K562 (cell line): ENCODE results near the gene NAV2. TPM values are rescaled to one million over a fixed set of nuclear protein-coding genes. Genes with fewer than 3 reads are reported as not detected.

Experiments used
- ATAC-seq: fragments of 200-7000 bp; cut with Tn5 transposase; 3 replicates; pipeline ENCODE4 v1.9.1; 2020; ENCODE audit warnings: moderate library complexity
- BruUV-seq: library from RNA; stranded (reverse); fragments of 400-500 nt; replicated peaks from 2 replicates; lab custom pipeline; 2021; lab: Mats Ljungman, UMichigan
- CTCF ChIA-PET: fragments of 300-600 bp; formaldehyde crosslinking; extraction: SDS; loops from one replicate; lab custom pipeline; 2021; ENCODE audit warnings: low intra/inter-chr PET ratio; lab: Yijun Ruan, JAX
- POLR2A ChIA-PET: fragments of 300-600, 350-650 bp; sonication (Branson Sonifier 250); formaldehyde crosslinking; extraction: SDS; loops from one replicate; lab custom pipeline; 2021; ENCODE audit warnings: antibody characterized with exemption, inconsistent platforms; lab: Yijun Ruan, JAX
- DNase-seq, 4 experiments: peaks; one replicate each; pipeline versions ENCODE4 v3.0.0 to v3.0.0-alpha.2; 2011 to 2018; ENCODE audit warnings: low spot score in 3 of 4, mixed read lengths in 3 of 4; ENCODE audit errors: extremely low read depth in 1 of 4
- FAIRE-seq: peaks from 2 replicates; lab custom pipeline; 2011; peaks lifted over from hg19 to GRCh38; lab: Jason Lieb, UNC
- H2AFZ ChIP-seq: 2 replicates; pipeline ENCODE4 v1.6.0; 2011; ENCODE audit warnings: low read depth, low read length, control low read depth, inconsistent platforms
- H3K27ac ChIP-seq: fragments of 200-600 bp; 3 replicates; pipeline ENCODE4 v1.8.0; 2011; ENCODE audit warnings: low read depth, mild to moderate bottlenecking, control low read depth, inconsistent platforms, low read length, moderate library complexity, mixed read lengths; ENCODE audit errors: extremely low read depth
- H3K27me3 ChIP-seq, 2 experiments: fragments of 300-600 bp in 1 of 2; 2 replicates in 1 of 2; 3 replicates in 1 of 2; pipeline versions ENCODE4 v1.6.0 to v1.8.0; 2011; ENCODE audit warnings: inconsistent platforms in 2 of 2, low read length in 2 of 2, mild to moderate bottlenecking in 1 of 2, mixed read lengths in 1 of 2, moderate library complexity in 1 of 2; ENCODE audit not compliant: control insufficient read depth in 2 of 2, insufficient read depth in 2 of 2
- H3K36me3 ChIP-seq: fragments of 300-600 bp; 3 replicates; pipeline ENCODE4 v1.8.0; 2011; ENCODE audit warnings: mild to moderate bottlenecking, low read length, inconsistent platforms; ENCODE audit not compliant: control insufficient read depth, insufficient read depth
- H3K4me1 ChIP-seq, 2 experiments: fragments of 200-600 bp in 1 of 2; replicated peaks in 1 of 2; 2 replicates in 1 of 2; 3 replicates in 1 of 2; pipeline versions ENCODE4 v1.5.1 to v1.8.0; 2011; ENCODE audit warnings: inconsistent platforms in 2 of 2, low read length in 2 of 2, mild to moderate bottlenecking in 1 of 2, mixed read lengths in 1 of 2, moderate library complexity in 1 of 2; ENCODE audit not compliant: control insufficient read depth in 2 of 2, insufficient read depth in 2 of 2
- H3K4me2 ChIP-seq: 2 replicates; pipeline ENCODE4 v1.6.1; 2011; ENCODE audit warnings: low read length, control low read depth, inconsistent platforms, mixed read lengths; ENCODE audit not compliant: insufficient read depth
- H3K4me3 ChIP-seq: fragments of 200-600 bp; sonication (generic), shearing (Covaris generic); 2 replicates; pipeline ENCODE4 v1.5.1; 2016; ENCODE audit warnings: control low read depth, inconsistent platforms
- H3K79me2 ChIP-seq: fragments of 200-600 bp; 3 replicates; pipeline ENCODE4 v1.8.0; 2011; ENCODE audit warnings: low read length, inconsistent platforms; ENCODE audit not compliant: control insufficient read depth, insufficient read depth
- H3K9ac ChIP-seq, 2 experiments: 2 replicates each; pipeline versions ENCODE4 v1.6.0 to v1.6.1; 2011; ENCODE audit warnings: low read depth in 2 of 2, low read length in 2 of 2, control low read depth in 1 of 2, inconsistent platforms in 1 of 2, mild to moderate bottlenecking in 1 of 2, mixed read lengths in 1 of 2; ENCODE audit not compliant: insufficient read depth in 1 of 2
- H3K9me1 ChIP-seq: one replicate; pipeline ENCODE4 v1.6.0; 2011; ENCODE audit warnings: inconsistent platforms, mild to moderate bottlenecking, low read length, moderate library complexity; ENCODE audit not compliant: control insufficient read depth, insufficient read depth
- H3K9me3 ChIP-seq: replicated peaks from 2 replicates; pipeline ENCODE4 v1.5.1; 2011; ENCODE audit warnings: low read depth, low read length, inconsistent platforms; ENCODE audit not compliant: control insufficient read depth, insufficient read depth
- H4K20me1 ChIP-seq: replicated peaks from 2 replicates; pipeline ENCODE4 v1.6.1; 2011; ENCODE audit warnings: low read length, inconsistent platforms, mixed read lengths; ENCODE audit not compliant: control insufficient read depth, insufficient read depth
- ARID1B ChIP-seq: fragments of 450-650 bp; IDR thresholded peaks from 2 replicates; pipeline ENCODE4 v1.6.1; 2016; ENCODE audit warnings: antibody characterized with exemption, mild to moderate bottlenecking, inconsistent platforms
- BRD9 ChIP-seq: fragments of 450-650 bp; IDR thresholded peaks from 2 replicates; pipeline ENCODE4 v1.6.1; 2018; ENCODE audit warnings: low read depth; ENCODE audit not compliant: partially characterized antibody
- CBX1 ChIP-seq: sonication (generic); IDR thresholded peaks from 2 replicates; pipeline ENCODE4 v1.6.1; 2016; ENCODE audit warnings: antibody characterized with exemption, low read depth, mild to moderate bottlenecking
- CREB5 ChIP-seq: fragments of 250-450 bp; sonication (Bioruptor Pico); IDR thresholded peaks from 2 replicates; pipeline ENCODE4 v1.5.0; 2020; ENCODE audit warnings: mild to moderate bottlenecking
- DPF2 ChIP-seq: fragments of 450-650 bp; IDR thresholded peaks from 2 replicates; pipeline ENCODE4 v1.6.1; 2016
- E2F1 ChIP-seq: sonication (generic); formaldehyde crosslinking; IDR thresholded peaks from 2 replicates; pipeline ENCODE4 v1.8.1; 2023; ENCODE audit warnings: mild to moderate bottlenecking, missing genetic modification reagents, moderate library complexity
- FOXJ2 ChIP-seq: fragments of 200-800 bp; sonication (Bioruptor generic); IDR thresholded peaks from 2 replicates; pipeline ENCODE4 v1.6.1; 2016; ENCODE audit warnings: missing genetic modification characterization, missing compliant biosample characterization
- JUNB ChIP-seq: fragments of 450-650 bp; formaldehyde crosslinking; conservative IDR thresholded peaks from 2 replicates; pipeline ENCODE4 v1.4.0; 2020; ENCODE audit warnings: mild to moderate bottlenecking
- SMAD3 ChIP-seq: fragments of 450-650 bp; formaldehyde crosslinking; conservative IDR thresholded peaks from 2 replicates; pipeline ENCODE4 v1.4.0; 2020; ENCODE audit warnings: mild to moderate bottlenecking
- TFAM ChIP-seq: fragments of 250-450 bp; sonication (Bioruptor Pico); conservative IDR thresholded peaks from 2 replicates; pipeline ENCODE4 v1.5.0; 2021; ENCODE audit warnings: mild to moderate bottlenecking, moderate library complexity
- ZNF12 ChIP-seq: sonication (generic); formaldehyde crosslinking; IDR thresholded peaks from 2 replicates; pipeline ENCODE4 v1.4.0; 2020; ENCODE audit warnings: mild to moderate bottlenecking, missing genetic modification reagents
- WGBS: fragments of 100-300 bp; shearing (Covaris generic); methylation state at CpG from one replicate; pipeline ENCODE4 v1.1.6; 2016; ENCODE audit warnings: low coverage, mixed read lengths; ENCODE audit not compliant: insufficient coverage; ENCODE audit errors: missing lambda C conversion rate; 5-methylcytosine and 5-hydroxymethylcytosine counted together
- in situ Hi-C: fragments of 300-500 bp; cut with MboI; formaldehyde crosslinking; loops from 4 replicates; pipeline ENCODE4 v1.15.0; 2018; ENCODE audit warnings: inconsistent platforms, mixed read lengths
- intact Hi-C: fragments of 100-400 bp; cut with micrococcal nuclease; formaldehyde crosslinking; loops from 2 replicates; pipeline ENCODE4 v1.14.2; 2022
- polyA plus RNA-seq, 8 experiments: library from polyadenylated mRNA; depleted of rRNA in 4 of 8; stranded (reverse) in 5 of 8; unstranded in 3 of 8; fragments of >200 nt; fragmentation: Nextera tagmentation in 2 of 8; fragmentation: Illumina TruSeq in 1 of 8; extraction: Ambion mirVana in 2 of 8; extraction: Trizol in 1 of 8; gene quantifications; 2 replicates each; pipeline versions ENCODE4 v1.2.1 to v1.2.3, GENCODE V29; 2011 to 2014; ENCODE audit warnings: inconsistent platforms in 1 of 8, missing spikeins in 1 of 8
- total RNA-seq, 7 experiments: library from RNA; depleted of rRNA in 6 of 7; stranded (reverse); fragments of >200 nt in 6 of 7; fragmentation: Illumina TruSeq in 2 of 7; extraction: Trizol in 2 of 7; gene quantifications; 2 replicates each; pipeline versions ENCODE4 v1.2.1 to v1.2.3, GENCODE V29; 2011 to 2021; ENCODE audit warnings: low replicate concordance in 1 of 7
- TF ChIP-seq, protein P1 (sequence below), 2 experiments: IDR thresholded peaks; 2 replicates each; pipeline ENCODE4 v1.6.1; 2011; ENCODE audit warnings: borderline replicate concordance in 1 of 2, control low read depth in 1 of 2, low read depth in 1 of 2, low read length in 1 of 2, mild to moderate bottlenecking in 1 of 2, mixed read lengths in 1 of 2, moderate library complexity in 1 of 2; ENCODE audit not compliant: insufficient read depth in 1 of 2, insufficient read length in 1 of 2, poor library complexity in 1 of 2, severe bottlenecking in 1 of 2; ENCODE audit errors: extremely low read depth in 1 of 2

NAV2 gene
- total and polyA plus RNA-seq, 9 of the 15 experiments (the other 6 are each of a cell fraction or from before 2014, with no cell fraction given), result 0.03 to 0.35 (median 0.05) TPM

GRCh38 chr11:20103281-20103680 lies 390.6 kb downstream of the NAV2 start:
- H3K4me3 ChIP-seq, result no peak overlapping the region
- ChIA-PET CTCF (no interaction called here), POLR2A (no interaction called here)
- 45% methylated on average over 7 of the region's 7 CpGs for WGBS
- H3K27me3 ChIP-seq, result no peaks in the 10 kb centered on the region; a peak in 2 of 5 replicates
- H3K36me3 ChIP-seq, result no peaks in the 10 kb centered on the region
- H3K4me2 ChIP-seq, result no peak overlapping the region
- H3K79me2 ChIP-seq, result no peaks in the 10 kb centered on the region
- no peak for DNase-seq
- BruUV-seq, result no TSS peak
- no peaks in the 10 kb centered on the region for H4K20me1 ChIP-seq
- no peaks in the 10 kb centered on the region for H3K9me1 ChIP-seq
- H3K27ac ChIP-seq, result no peak overlapping the region
- no peak for ATAC-seq
- intact Hi-C loops, result no loop called here
- no peak for FAIRE-seq
- no peak for TF ChIP-seq ZNF12 (CRISPR knock-in tag)
- TF ChIP-seq, protein P1, sequence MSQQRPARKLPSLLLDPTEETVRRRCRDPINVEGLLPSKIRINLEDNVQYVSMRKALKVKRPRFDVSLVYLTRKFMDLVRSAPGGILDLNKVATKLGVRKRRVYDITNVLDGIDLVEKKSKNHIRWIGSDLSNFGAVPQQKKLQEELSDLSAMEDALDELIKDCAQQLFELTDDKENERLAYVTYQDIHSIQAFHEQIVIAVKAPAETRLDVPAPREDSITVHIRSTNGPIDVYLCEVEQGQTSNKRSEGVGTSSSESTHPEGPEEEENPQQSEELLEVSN (IDR thresholded peaks at IDR 0.05; ENCODE audit: borderline replicate concordance in 1 of 2, extremely low read depth in 1 of 2, insufficient read depth in 1 of 2, insufficient read length in 1 of 2, low read depth in 1 of 2, low read length in 1 of 2, poor library complexity in 1 of 2, severe bottlenecking in 1 of 2), result no peak
- TF ChIP-seq DPF2, result no peak
- no peak for TF ChIP-seq BRD9
- no peak for TF ChIP-seq ARID1B
- no peak for TF ChIP-seq TFAM (CRISPR knock-in tag)
- no peak for TF ChIP-seq E2F1 (CRISPR knock-in tag)
- TF ChIP-seq CREB5 (CRISPR knock-in tag), result no peak
- no peak for TF ChIP-seq FOXJ2 (tag)
- no peak for TF ChIP-seq SMAD3 (CRISPR knock-in tag)
- no peak for TF ChIP-seq JUNB (CRISPR knock-in tag)
- TF ChIP-seq CBX1, result no peak
- TF ChIP-seq, all 486 proteins: peak for 0
- H3K9me3 ChIP-seq, result no peaks in the 10 kb centered on the region
- no peak overlapping the region for H3K9ac ChIP-seq
- no peak overlapping the region for H2AFZ ChIP-seq
- peaks cover 4 to 12% of the 10 kb centered on the region in 2 experiments; a peak in 3 of 5 replicates for H3K4me1 ChIP-seq
- in situ Hi-C loops, result no loop called here
